HepG2 (cell line): ENCODE measurements around the gene TECTB. TPM values are rescaled to one million over a fixed set of nuclear protein-coding genes. Genes with fewer than 3 reads are reported as not detected.
A peak's percentile ranks its signal among the peaks of the same experiment; 100 is the strongest.

Experiments used
- ATAC-seq: fragments of 200-7000 bp; cut with Tn5 transposase; 3 replicates; pipeline ENCODE4 v1.9.1; 2020; ENCODE audit warnings: mild to moderate bottlenecking, moderate library complexity
- BruUV-seq: library from RNA; stranded (reverse); fragments of 400-500 nt; replicated peaks from 2 replicates; lab custom pipeline; 2021; lab: Mats Ljungman, UMichigan
- CTCF ChIA-PET: fragments of 300-600 bp; formaldehyde crosslinking; extraction: SDS; loops from one replicate; lab custom pipeline; 2021; ENCODE audit warnings: low total read pairs, inconsistent platforms, low intra/inter-chr PET ratio; lab: Yijun Ruan, JAX
- POLR2A ChIA-PET: fragments of 350-600 bp; sonication (Branson Sonifier 250); formaldehyde crosslinking; loops from one replicate; lab custom pipeline; 2020; ENCODE audit warnings: antibody characterized with exemption, inconsistent platforms; lab: Yijun Ruan, JAX
- DNase-seq: peaks from one replicate; pipeline ENCODE4 v3.0.0-alpha.2; 2015; ENCODE audit warnings: low spot score
- FAIRE-seq: peaks from 3 replicates; lab custom pipeline; 2011; peaks lifted over from hg19 to GRCh38; lab: Jason Lieb, UNC
- H2AFZ ChIP-seq: one replicate; pipeline ENCODE4 v1.6.1; 2011; ENCODE audit warnings: low read length, inconsistent platforms
- H3K27ac ChIP-seq: fragments of 300-600 bp; 3 replicates; pipeline ENCODE4 v1.8.0; 2011; ENCODE audit warnings: mixed run types, mild to moderate bottlenecking, mixed read lengths, low read length, inconsistent platforms; ENCODE audit not compliant: insufficient read depth; ENCODE audit errors: extremely low read length
- H3K27me3 ChIP-seq, 2 experiments: fragments of 200-600 bp in 1 of 2; 2 replicates in 1 of 2; 3 replicates in 1 of 2; pipeline versions ENCODE4 v1.6.0 to v1.8.0; 2011; ENCODE audit warnings: low read length in 2 of 2, mild to moderate bottlenecking in 2 of 2, moderate library complexity in 2 of 2, inconsistent platforms in 1 of 2; ENCODE audit not compliant: insufficient read depth in 2 of 2, control insufficient read depth in 1 of 2
- H3K36me3 ChIP-seq, 2 experiments: fragments of 200-600 bp in 1 of 2; replicated peaks in 1 of 2; 2 replicates in 1 of 2; 3 replicates in 1 of 2; pipeline versions ENCODE4 v1.5.1 to v1.8.0; 2011; ENCODE audit warnings: low read length in 2 of 2, inconsistent platforms in 1 of 2; ENCODE audit not compliant: insufficient read depth in 2 of 2, control insufficient read depth in 1 of 2
- H3K4me1 ChIP-seq: 2 replicates; pipeline ENCODE4 v1.5.1; 2012; ENCODE audit warnings: low read length, inconsistent platforms; ENCODE audit not compliant: insufficient read depth
- H3K4me2 ChIP-seq: 2 replicates; pipeline ENCODE4 v1.6.0; 2011; ENCODE audit warnings: low read depth, low read length, inconsistent platforms
- H3K4me3 ChIP-seq, 3 experiments: fragments of 200-600 bp in 1 of 3; sonication (generic), shearing (Covaris generic) in 1 of 3; replicated peaks in 1 of 3; 2 replicates each; pipeline ENCODE4 v1.5.1; 2011 to 2016; ENCODE audit warnings: low read length in 3 of 3, inconsistent platforms in 2 of 3, low read depth in 2 of 3, mild to moderate bottlenecking in 2 of 3, control low read depth in 1 of 3, mixed read lengths in 1 of 3; ENCODE audit not compliant: insufficient read depth in 1 of 3
- H3K79me2 ChIP-seq: one replicate; pipeline ENCODE4 v1.6.1; 2011; ENCODE audit warnings: low read length, inconsistent platforms; ENCODE audit not compliant: insufficient read depth
- H3K9ac ChIP-seq: 2 replicates; pipeline ENCODE4 v1.6.0; 2011; ENCODE audit warnings: mild to moderate bottlenecking, low read depth, low read length, inconsistent platforms; ENCODE audit not compliant: insufficient read depth
- H3K9me3 ChIP-seq: 2 replicates; pipeline ENCODE4 v1.5.1; 2012; ENCODE audit warnings: mild to moderate bottlenecking, low read length
- H4K20me1 ChIP-seq: 2 replicates; pipeline ENCODE4 v1.6.0; 2011; ENCODE audit warnings: inconsistent platforms, mild to moderate bottlenecking, low read length, moderate library complexity; ENCODE audit not compliant: insufficient read depth
- FOSL2 ChIP-seq: sonication (generic); formaldehyde crosslinking; IDR thresholded peaks from 2 replicates; pipeline ENCODE4 v1.4.0; 2020; ENCODE audit warnings: missing genetic modification reagents
- FOXA1 ChIP-seq, 2 experiments: fragments of 450-650 bp in 1 of 2; sonication (generic) in 1 of 2; formaldehyde crosslinking in 1 of 2; IDR thresholded peaks; 2 replicates each; pipeline versions ENCODE4 v1.4.0 to v1.6.1; 2016 to 2020; ENCODE audit warnings: missing genetic modification reagents in 1 of 2
- GATAD2A ChIP-seq: IDR thresholded peaks from 2 replicates; pipeline ENCODE4 v1.6.1; 2016
- HNF4G ChIP-seq, 2 experiments: sonication (generic) in 1 of 2; formaldehyde crosslinking in 1 of 2; IDR thresholded peaks; 2 replicates each; pipeline versions ENCODE4 v1.4.0 to v1.6.1; 2011 to 2020; ENCODE audit warnings: borderline replicate concordance in 2 of 2, low read depth in 2 of 2, mild to moderate bottlenecking in 2 of 2, low read length in 1 of 2, missing genetic modification reagents in 1 of 2, moderate library complexity in 1 of 2
- HOXA3 ChIP-seq: sonication (generic); formaldehyde crosslinking; IDR thresholded peaks from 2 replicates; pipeline ENCODE4 v1.5.0; 2020; ENCODE audit warnings: missing genetic modification reagents
- NCOA2 ChIP-seq: sonication (generic); formaldehyde crosslinking; IDR thresholded peaks from 2 replicates; pipeline ENCODE4 v1.8.0; 2022; ENCODE audit warnings: inconsistent platforms
- NR2F6 ChIP-seq, 2 experiments: IDR thresholded peaks; 2 replicates each; pipeline ENCODE4 v1.6.1; 2016; ENCODE audit warnings: antibody characterized with exemption in 1 of 2, mild to moderate bottlenecking in 1 of 2
- ONECUT2 ChIP-seq: sonication (generic); formaldehyde crosslinking; IDR thresholded peaks from 2 replicates; pipeline ENCODE4 v1.4.0; 2020; ENCODE audit warnings: missing genetic modification reagents
- PHF21A ChIP-seq: sonication (generic); formaldehyde crosslinking; IDR thresholded peaks from 2 replicates; pipeline ENCODE4 v1.5.0; 2020; ENCODE audit warnings: mild to moderate bottlenecking, missing genetic modification reagents
- POLR2A ChIP-seq, 2 experiments: IDR thresholded peaks; 2 replicates each; pipeline ENCODE4 v1.6.1; 2011; ENCODE audit warnings: low read depth in 2 of 2, low read length in 2 of 2, mild to moderate bottlenecking in 1 of 2, moderate library complexity in 1 of 2; ENCODE audit not compliant: insufficient read depth in 1 of 2
- POLR2AphosphoS5 ChIP-seq: IDR thresholded peaks from 2 replicates; pipeline ENCODE4 v1.6.1; 2012; ENCODE audit warnings: low read depth, low read length
- RCOR2 ChIP-seq: IDR thresholded peaks from 2 replicates; pipeline ENCODE4 v1.6.1; 2016; ENCODE audit warnings: missing biosample characterization, missing genetic modification reagents
- SOX6 ChIP-seq, 2 experiments: fragments of 450-650 bp in 1 of 2; sonication (generic) in 1 of 2; formaldehyde crosslinking in 1 of 2; IDR thresholded peaks; 2 replicates each; pipeline versions ENCODE4 v1.4.0 to v1.6.1; 2017 to 2020; ENCODE audit warnings: antibody characterized with exemption in 1 of 2, mild to moderate bottlenecking in 1 of 2, missing genetic modification reagents in 1 of 2
- TBP ChIP-seq: sonication (generic); formaldehyde crosslinking; IDR thresholded peaks from 2 replicates; pipeline ENCODE4 v1.5.0; 2020; ENCODE audit warnings: missing genetic modification reagents
- TMF1 ChIP-seq: sonication (generic); formaldehyde crosslinking; IDR thresholded peaks from 2 replicates; pipeline ENCODE4 v1.8.1; 2022; ENCODE audit warnings: low read depth, missing genetic modification reagents
- TSC22D2 ChIP-seq: sonication (generic); formaldehyde crosslinking; IDR thresholded peaks from 2 replicates; pipeline ENCODE4 v1.5.1; 2020; ENCODE audit warnings: missing genetic modification reagents, mild to moderate bottlenecking, borderline replicate concordance
- ZNF609 ChIP-seq: sonication (generic); formaldehyde crosslinking; IDR thresholded peaks from 2 replicates; pipeline ENCODE4 v1.4.0; 2020; ENCODE audit warnings: mild to moderate bottlenecking, missing genetic modification reagents, borderline replicate concordance
- WGBS: methylation state at CpG from one replicate; pipeline ENCODE4 v1.1.6; 2017; ENCODE audit warnings: low lambda C conversion rate; 5-methylcytosine and 5-hydroxymethylcytosine counted together
- in situ Hi-C: cut with HindIII; loops from 2 replicates; pipeline ENCODE4 v1.10.0; 2017; ENCODE audit warnings: low pct_unique_long_range_greater_than_20kb; ENCODE audit not compliant: extremely low pct_ligation_motif_present
- intact Hi-C: fragments of 100-400 bp; cut with micrococcal nuclease; formaldehyde crosslinking; loops from one replicate; pipeline ENCODE4 v1.10.0; 2022; ENCODE audit not compliant: unreplicated experiment
- polyA plus RNA-seq, 8 experiments: library from polyadenylated mRNA; depleted of rRNA in 3 of 8; stranded (reverse) in 7 of 8; unstranded in 1 of 8; fragments of >200 nt; fragmentation: Illumina TruSeq in 4 of 8; extraction: Trizol in 4 of 8; gene quantifications; 2 replicates each; pipeline versions ENCODE4 v1.2.1 to v1.2.3, GENCODE V29; 2011 to 2016; ENCODE audit warnings: low read depth in 4 of 8, missing spikeins in 1 of 8, mixed read lengths in 1 of 8; ENCODE audit not compliant: insufficient read depth in 1 of 8
- total RNA-seq, 5 experiments: library from RNA; depleted of rRNA; stranded (reverse); fragments of >200 nt; fragmentation: Illumina TruSeq; extraction: Trizol; gene quantifications; 2 replicates each; pipeline ENCODE4 v1.2.3, GENCODE V29; 2016; ENCODE audit warnings: low read depth in 1 of 5
- TF ChIP-seq, protein P1 (sequence below): sonication (generic); formaldehyde crosslinking; IDR thresholded peaks from 2 replicates; pipeline ENCODE4 v1.4.0; 2020; ENCODE audit warnings: missing genetic modification reagents

The TECTB gene
- total and polyA plus RNA-seq, 2 of the 13 experiments (the other 11 are each of a cell fraction or from before 2014, with no cell fraction given) = 0.78 to 1.8 TPM

DNA sequence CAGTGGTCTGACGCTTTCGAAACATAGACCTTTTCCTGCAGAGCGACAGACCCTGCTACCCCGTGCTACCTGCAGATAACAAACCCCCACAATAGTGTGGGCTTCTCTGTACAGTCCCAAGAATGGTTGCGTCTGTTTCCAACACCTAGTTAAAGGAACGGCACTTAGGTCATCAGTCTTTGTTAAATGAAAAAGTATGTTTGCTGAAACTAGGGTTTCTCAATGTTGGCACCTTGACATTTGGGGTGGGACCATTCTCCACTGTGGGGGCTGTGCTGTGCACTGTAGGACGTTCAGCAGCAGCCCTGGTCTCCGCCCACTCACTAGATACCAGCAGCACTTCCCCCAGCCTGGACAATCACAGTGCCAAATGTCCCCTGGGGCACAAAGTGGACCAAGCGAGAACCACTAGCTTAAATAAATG lies 13.7 kb downstream of the TECTB start:
- Histone ChIP-seq H3K79me2 (no peaks in the 10 kb centered on the region), H4K20me1 (no peaks in the 10 kb centered on the region), H3K27ac (peak overlapping the region; percentile 77), H3K4me3 (peak overlapping the region; percentile 32 to 43 (median 41)), H3K27me3 (no peaks in the 10 kb centered on the region), H3K4me1 (peaks cover 94% of the 10 kb centered on the region), H3K4me2 (peak overlapping the region; percentile 84), H2AFZ (peak overlapping the region; percentile 55), H3K36me3 (no peaks in the 10 kb centered on the region), H3K9me3 (no peaks in the 10 kb centered on the region), H3K9ac (peak overlapping the region; percentile 49)
- FAIRE-seq (peak; percentile 81), ATAC-seq (peak; percentile 73), DNase-seq (peak; percentile 70)
- BruUV-seq = TSS peak; percentile 91
- ChIA-PET CTCF (no interaction called here), POLR2A (interaction anchor here (0.6 to 5.3 kb wide), 12 partner anchors 8 to 73 kb away, joined by 3 to 62 read pairs (median 4); no protein-coding TSS in a partner anchor)
- in situ Hi-C loops = no loop called here
- 18% methylated on average over 9 of the region's 9 CpGs for WGBS
- intact Hi-C loops = loop anchor here (1.0 kb wide), 2 partner anchors 21 to 36 kb away; no protein-coding TSS in a partner anchor
- TF ChIP-seq RCOR2 (CRISPR knock-in tag) = peak; percentile 29; the same call in 1 of the 2 replicates
- peak; percentile 56; the same call in 1 of the 2 replicates for TF ChIP-seq FOSL2 (CRISPR knock-in tag)
- no peak for TF ChIP-seq SOX6 (IDR thresholded peaks at IDR 0.05)
- TF ChIP-seq SOX6 (CRISPR knock-in tag; IDR thresholded peaks at IDR 0.05) = peak; percentile 66; the same call in 1 of the 2 replicates
- TF ChIP-seq, protein P1, sequence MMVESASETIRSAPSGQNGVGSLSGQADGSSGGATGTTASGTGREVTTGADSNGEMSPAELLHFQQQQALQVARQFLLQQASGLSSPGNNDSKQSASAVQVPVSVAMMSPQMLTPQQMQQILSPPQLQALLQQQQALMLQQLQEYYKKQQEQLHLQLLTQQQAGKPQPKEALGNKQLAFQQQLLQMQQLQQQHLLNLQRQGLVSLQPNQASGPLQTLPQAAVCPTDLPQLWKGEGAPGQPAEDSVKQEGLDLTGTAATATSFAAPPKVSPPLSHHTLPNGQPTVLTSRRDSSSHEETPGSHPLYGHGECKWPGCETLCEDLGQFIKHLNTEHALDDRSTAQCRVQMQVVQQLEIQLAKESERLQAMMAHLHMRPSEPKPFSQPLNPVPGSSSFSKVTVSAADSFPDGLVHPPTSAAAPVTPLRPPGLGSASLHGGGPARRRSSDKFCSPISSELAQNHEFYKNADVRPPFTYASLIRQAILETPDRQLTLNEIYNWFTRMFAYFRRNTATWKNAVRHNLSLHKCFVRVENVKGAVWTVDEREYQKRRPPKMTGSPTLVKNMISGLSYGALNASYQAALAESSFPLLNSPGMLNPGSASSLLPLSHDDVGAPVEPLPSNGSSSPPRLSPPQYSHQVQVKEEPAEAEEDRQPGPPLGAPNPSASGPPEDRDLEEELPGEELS (CRISPR knock-in tag) = 0 out of 2 replicates have a peak, but pooled peaks have one; percentile 24
- no peak for TF ChIP-seq TMF1 (CRISPR knock-in tag)
- peak; percentile 23; the same call in 1 of the 2 replicates for TF ChIP-seq PHF21A
- TF ChIP-seq TSC22D2 (CRISPR knock-in tag) = no peak
- peak; percentile 63; the same call in 1 of the 2 replicates for TF ChIP-seq NCOA2 (CRISPR knock-in tag)
- TF ChIP-seq ONECUT2 (CRISPR knock-in tag) = 0 out of 2 replicates have a peak, but pooled peaks have one; percentile 22
- TF ChIP-seq ZNF609 = 0 out of 2 replicates have a peak, but pooled peaks have one; percentile 21
- TF ChIP-seq NR2F6 (IDR thresholded peaks at IDR 0.05) = no peak
- 0 out of 2 replicates have a peak, but pooled peaks have one; percentile 35 for TF ChIP-seq NR2F6 (CRISPR knock-in tag; IDR thresholded peaks at IDR 0.05)
- peak; percentile 42; the same call in 1 of the 2 replicates for TF ChIP-seq HNF4G (IDR thresholded peaks at IDR 0.05; ENCODE audit: borderline replicate concordance, low read depth, low read length)
- TF ChIP-seq HNF4G (CRISPR knock-in tag; IDR thresholded peaks at IDR 0.05; ENCODE audit: borderline replicate concordance, low read depth) = no peak
- TF ChIP-seq TBP (CRISPR knock-in tag) = no peak
- peak; percentile 57; the same call in 1 of the 2 replicates for TF ChIP-seq GATAD2A (CRISPR knock-in tag)
- TF ChIP-seq HOXA3 (CRISPR knock-in tag) = 0 out of 2 replicates have a peak, but pooled peaks have one; percentile 25
- peak; percentile 32; the same call in 1 of the 2 replicates for TF ChIP-seq POLR2AphosphoS5
- peak; percentile 1 to 48; a peak in 1 of 4 replicates for TF ChIP-seq POLR2A (IDR thresholded peaks at IDR 0.05; ENCODE audit: insufficient read depth in 1 of 2, low read depth in 2 of 2, low read length in 2 of 2)
- TF ChIP-seq FOXA1 (IDR thresholded peaks at IDR 0.05) = no peak
- TF ChIP-seq FOXA1 (CRISPR knock-in tag; IDR thresholded peaks at IDR 0.05) = peak; percentile 23; the same call in 1 of the 2 replicates
